ENCODE measurements around the gene ANXA6. TPM values are rescaled to one million over a fixed set of nuclear protein-coding genes. Genes with fewer than 3 reads are reported as not detected.

Gene ANXA6
- total and polyA plus RNA-seq, 2 donors (not counting 1 experiment from before 2014, with no cell fraction given), result 136 to 300 TPM

- CTCF ChIA-PET, result interaction anchor here (0.7 to 4.1 kb wide), 6 partner anchors 18 to 74 kb away, joined by 3 to 16 read pairs (median 8); no protein-coding TSS in a partner anchor
- DNase-seq (no peak), ATAC-seq (ENCODE audit: low read depth) (no peak)
- no CpG with 5 or more reads among the region's 2 CpGs for WGBS (ENCODE audit: insufficient coverage)
- Mint-ChIP-seq H3K9me3 (ENCODE audit: insufficient read depth) (no peaks in the 10 kb centered on the region), H3K4me1 (peaks cover 61% of the 10 kb centered on the region), H3K4me3 (no peak overlapping the region), H3K27ac (no peak overlapping the region), H3K27me3 (no peaks in the 10 kb centered on the region)
- Histone ChIP-seq H3K27ac (ENCODE audit: low read length in 2 of 2) (peak overlapping the region in 1 of 2 donors; percentile 78), H3K4me3 (ENCODE audit: control extremely low read depth in 1 of 5, extremely low read depth in 1 of 5, insufficient read depth in 1 of 5, low read depth in 2 of 5, low read length in 4 of 5) (no peak overlapping the region), H3K9ac (ENCODE audit: low read length) (no peak overlapping the region), H3K4me2 (replicated peaks; ENCODE audit: low read depth, low read length, poor library complexity, severe bottlenecking) (no peak overlapping the region), H4K20me1 (ENCODE audit: control insufficient read depth, insufficient read depth, low read length, poor library complexity, severe bottlenecking) (no peaks in the 10 kb centered on the region), H2AFZ (ENCODE audit: insufficient read depth, low read depth, low read length, poor library complexity, severe bottlenecking) (no peak overlapping the region), H3K36me3 (replicated peaks in 1 of 2; ENCODE audit: control extremely low read depth in 1 of 2, control insufficient read depth in 1 of 2, extremely low read depth in 1 of 2, insufficient read depth in 2 of 2, low read length in 1 of 2) (peaks cover 14 to 59% of the 10 kb centered on the region in 2 experiments), H3K4me1 (ENCODE audit: control insufficient read depth in 2 of 2, insufficient read depth in 2 of 2, low read length in 2 of 2) (peaks cover 27 to 48% of the 10 kb centered on the region in 2 donors), H3K79me2 (ENCODE audit: control insufficient read depth, insufficient read depth, low read length) (peaks cover 74% of the 10 kb centered on the region), H3K9me3 (ENCODE audit: control extremely low read depth in 1 of 3, control insufficient read depth in 2 of 3, insufficient read depth in 1 of 3, low read length in 2 of 3) (peaks cover 4 to 11% (median 10%) of the 10 kb centered on the region in 3 donors), H3K27me3 (replicated peaks in 1 of 4; ENCODE audit: control extremely low read depth in 1 of 4, control insufficient read depth in 3 of 4, insufficient read depth in 4 of 4, low read length in 3 of 4) (no peaks in the 10 kb centered on the region)
- intact Hi-C loops (cut with micrococcal nuclease), result no loop called here
- TF ChIP-seq EZH2 (IDR thresholded peaks at IDR 0.05; ENCODE audit: borderline replicate concordance, insufficient read depth, low read depth, low read length, poor library complexity, severe bottlenecking) (no peak), CTCF (IDR thresholded peaks at IDR 0.05) (no peak)
- POLR2A ChIA-PET, result interaction anchor here (0.6 kb wide), 1 partner anchor 63 kb away, joined by 13 read pairs; no protein-coding TSS in a partner anchor
Measured at GRCh38 chr5:151189151-151189550, 31.6 kb upstream of the ANXA6 start.

DNA sequence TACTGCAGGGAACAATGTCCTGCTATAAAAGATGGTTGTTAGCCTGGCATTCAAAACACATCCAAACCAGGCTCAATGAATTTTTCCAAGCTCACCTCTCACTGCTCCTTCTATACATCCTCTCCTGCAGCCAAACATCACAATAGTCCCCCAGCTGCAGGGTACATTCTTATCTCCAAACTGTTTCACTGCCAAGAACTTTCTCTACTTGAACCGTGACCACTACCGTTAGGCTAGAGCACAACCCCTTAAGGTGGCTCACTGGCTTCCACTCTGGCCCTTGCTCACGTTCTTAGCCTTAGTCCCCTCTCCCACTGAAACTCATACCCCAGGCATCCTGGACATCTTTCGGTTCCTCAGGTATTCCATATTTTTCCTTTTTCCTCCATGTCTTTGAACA, 29.0 kb upstream of the ANXA6 start:
- no peak for ATAC-seq (ENCODE audit: low read depth)
- H4K20me1 ChIP-seq (ENCODE audit: control insufficient read depth, insufficient read depth, low read length, poor library complexity, severe bottlenecking), result no peaks in the 10 kb centered on the region

More for the DNA sequence above, 29.0 kb upstream of the ANXA6 start:
- no peak for DNase-seq
- CTCF ChIA-PET, result interaction anchor here (1.4 to 4.1 kb wide), 2 partner anchors 52 to 61 kb away, joined by 5 to 16 read pairs; no protein-coding TSS in a partner anchor
- Histone ChIP-seq H3K4me2 (replicated peaks; ENCODE audit: low read depth, low read length, poor library complexity, severe bottlenecking) (no peak overlapping the region), H3K27me3 (replicated peaks in 1 of 4; ENCODE audit: control extremely low read depth in 1 of 4, control insufficient read depth in 3 of 4, insufficient read depth in 4 of 4, low read length in 3 of 4) (no peaks in the 10 kb centered on the region), H3K4me3 (ENCODE audit: control extremely low read depth in 1 of 5, extremely low read depth in 1 of 5, insufficient read depth in 1 of 5, low read depth in 2 of 5, low read length in 4 of 5) (no peak overlapping the region), H2AFZ (ENCODE audit: insufficient read depth, low read depth, low read length, poor library complexity, severe bottlenecking) (no peak overlapping the region), H3K79me2 (ENCODE audit: control insufficient read depth, insufficient read depth, low read length) (peaks cover 62% of the 10 kb centered on the region), H3K9me3 (ENCODE audit: control extremely low read depth in 1 of 3, control insufficient read depth in 2 of 3, insufficient read depth in 1 of 3, low read length in 2 of 3) (peaks cover 0 to 5% (median 4%) of the 10 kb centered on the region in 3 donors), H3K4me1 (ENCODE audit: control insufficient read depth in 2 of 2, insufficient read depth in 2 of 2, low read length in 2 of 2) (peaks cover 12 to 24% of the 10 kb centered on the region in 2 donors), H3K27ac (ENCODE audit: low read length in 2 of 2) (no peak overlapping the region), H3K36me3 (replicated peaks in 1 of 2; ENCODE audit: control extremely low read depth in 1 of 2, control insufficient read depth in 1 of 2, extremely low read depth in 1 of 2, insufficient read depth in 2 of 2, low read length in 1 of 2) (peaks cover 10 to 76% of the 10 kb centered on the region in 2 experiments), H3K9ac (ENCODE audit: low read length) (no peak overlapping the region)
- H3K27me3 Mint-ChIP-seq, result no peaks in the 10 kb centered on the region
- peak overlapping the region; percentile 17 for H3K27ac Mint-ChIP-seq
- H3K4me3 Mint-ChIP-seq, result no peak overlapping the region
- intact Hi-C loops (cut with micrococcal nuclease), result no loop called here
- peaks cover 48% of the 10 kb centered on the region for H3K4me1 Mint-ChIP-seq
- POLR2A ChIA-PET, result no interaction called here
- H3K9me3 Mint-ChIP-seq (ENCODE audit: insufficient read depth), result no peaks in the 10 kb centered on the region
- TF ChIP-seq CTCF (IDR thresholded peaks at IDR 0.05) (no peak), EZH2 (IDR thresholded peaks at IDR 0.05; ENCODE audit: borderline replicate concordance, insufficient read depth, low read depth, low read length, poor library complexity, severe bottlenecking) (no peak)
- WGBS (ENCODE audit: insufficient coverage), result 90% methylated on average over 4 of the region's 4 CpGs

Data from B cell (primary cell).